NCI-H2107 treated with DMSO at 0.1 percent for 48 hours (cell line): ENCODE data around the gene PAX2.
"Not testable (repeated sequence)": the region's sequence is repeated elsewhere in the genome, so short reads cannot be mapped to it uniquely, and the experiment has no call there.

ENCODE experiments used
- DNase-seq: peaks from one replicate; lab custom pipeline; 2025; ENCODE audit not compliant: unreplicated experiment; lab: John Stamatoyannopoulos, UW

Gene PAX2

DNA sequence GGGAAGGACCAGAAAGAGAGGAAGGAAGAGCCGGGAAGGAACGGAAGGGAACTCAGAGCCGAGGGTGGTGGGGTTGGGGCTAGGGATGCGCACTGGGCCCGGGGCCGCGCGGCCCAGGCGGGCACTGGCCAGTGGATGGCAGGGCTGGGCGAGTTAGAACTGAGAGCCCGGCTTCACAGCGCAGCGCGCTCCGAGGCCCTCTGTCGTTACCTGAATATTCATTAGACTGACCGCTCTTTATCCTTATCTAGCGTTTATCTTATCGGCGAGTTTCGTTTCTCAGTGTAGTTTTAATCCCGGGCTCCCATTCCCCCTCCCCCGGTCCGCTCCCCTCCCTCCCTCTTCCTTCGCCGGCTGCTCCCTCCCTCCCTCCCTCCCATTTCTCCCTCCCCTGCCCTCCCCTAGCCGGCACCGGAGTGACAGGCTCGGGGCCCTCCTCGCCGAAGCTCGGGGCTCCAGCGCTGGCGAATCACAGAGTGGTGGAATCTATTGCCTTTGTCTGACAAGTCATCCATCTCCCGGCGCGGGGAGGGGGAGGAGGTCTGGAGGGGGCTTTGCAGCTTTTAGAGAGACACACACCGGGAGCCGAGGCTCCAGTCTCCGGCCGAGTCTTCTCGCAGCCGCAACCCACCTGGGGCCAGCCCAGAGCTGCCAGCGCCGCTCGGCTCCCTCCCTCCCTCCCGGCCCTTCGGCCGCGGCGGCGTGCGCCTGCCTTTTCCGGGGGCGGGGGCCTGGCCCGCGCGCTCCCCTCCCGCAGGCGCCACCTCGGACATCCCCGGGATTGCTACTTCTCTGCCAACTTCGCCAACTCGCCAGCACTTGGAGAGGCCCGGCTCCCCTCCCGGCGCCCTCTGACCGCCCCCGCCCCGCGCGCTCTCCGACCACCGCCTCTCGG, at the start of gene PAX2:
Gene PAX2 (plus strand): TSS at position 596 of the 895 bp plus-strand sequence. CDS start 679 bp downstream, outside the sequence.
- DNase-seq, result no peak

- DNase-seq, result no peak
Observed at GRCh38 chr10:100696477-100696901, 48.9 kb upstream of the PAX2 start.

- no peak for DNase-seq
Observed at GRCh38 chr10:100697070-100697469, 48.3 kb upstream of the PAX2 start.

DNA sequence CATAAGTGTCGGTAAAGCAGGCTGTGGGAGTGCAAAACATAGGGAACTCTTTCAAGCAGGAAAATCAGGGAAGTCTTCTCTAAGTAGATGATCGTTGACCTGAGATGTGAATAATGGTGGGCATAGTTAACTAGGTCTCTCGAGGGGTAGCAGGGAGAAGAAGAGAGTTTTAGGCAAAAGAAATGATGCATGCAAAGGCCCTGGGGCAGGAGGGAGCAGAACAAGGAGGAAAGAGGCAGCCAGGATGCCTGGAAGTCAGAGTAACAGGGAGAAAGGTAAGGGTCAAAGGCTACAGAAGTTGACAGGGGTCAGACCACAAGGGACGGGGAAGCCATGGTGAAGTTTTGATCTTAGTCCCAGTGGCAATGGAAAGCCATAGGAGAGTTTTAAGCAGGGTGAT, 47.8 kb upstream of the PAX2 start:
- DNase-seq, result no peak

- not testable (repeated sequence) for DNase-seq
Observed at GRCh38 chr10:100701704-100702103, 43.7 kb upstream of the PAX2 start.

- no peak for DNase-seq
Observed at GRCh38 chr10:100705139-100705538, 40.2 kb upstream of the PAX2 start.

DNA sequence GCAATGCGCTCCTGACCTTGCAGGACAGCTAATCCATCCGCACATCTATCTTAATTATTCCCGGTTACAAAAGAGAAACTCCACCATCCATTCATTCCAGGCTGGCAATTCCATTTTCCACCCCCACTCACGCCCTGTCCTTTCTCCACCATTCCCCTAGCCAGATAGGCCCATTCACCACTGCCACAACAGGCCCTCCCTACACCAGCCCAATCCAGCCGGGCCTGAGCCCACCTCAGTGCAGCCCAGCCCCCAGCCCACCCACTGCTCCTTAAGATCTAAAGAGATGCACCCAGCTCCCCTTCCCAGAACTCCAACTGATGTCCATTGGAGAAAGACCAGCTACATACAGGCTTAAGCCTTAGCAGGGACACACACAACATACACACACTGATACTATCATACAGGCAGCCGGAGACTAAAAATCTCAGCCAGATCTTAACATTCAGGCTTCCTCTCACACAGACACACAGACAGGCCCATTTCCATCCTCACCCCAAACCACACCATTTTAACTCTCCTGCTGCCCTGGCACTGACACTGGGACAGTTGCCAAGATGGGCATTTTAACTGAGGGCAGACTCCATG, 38.0 kb upstream of the PAX2 start:
- DNase-seq, result no peak

DNA sequence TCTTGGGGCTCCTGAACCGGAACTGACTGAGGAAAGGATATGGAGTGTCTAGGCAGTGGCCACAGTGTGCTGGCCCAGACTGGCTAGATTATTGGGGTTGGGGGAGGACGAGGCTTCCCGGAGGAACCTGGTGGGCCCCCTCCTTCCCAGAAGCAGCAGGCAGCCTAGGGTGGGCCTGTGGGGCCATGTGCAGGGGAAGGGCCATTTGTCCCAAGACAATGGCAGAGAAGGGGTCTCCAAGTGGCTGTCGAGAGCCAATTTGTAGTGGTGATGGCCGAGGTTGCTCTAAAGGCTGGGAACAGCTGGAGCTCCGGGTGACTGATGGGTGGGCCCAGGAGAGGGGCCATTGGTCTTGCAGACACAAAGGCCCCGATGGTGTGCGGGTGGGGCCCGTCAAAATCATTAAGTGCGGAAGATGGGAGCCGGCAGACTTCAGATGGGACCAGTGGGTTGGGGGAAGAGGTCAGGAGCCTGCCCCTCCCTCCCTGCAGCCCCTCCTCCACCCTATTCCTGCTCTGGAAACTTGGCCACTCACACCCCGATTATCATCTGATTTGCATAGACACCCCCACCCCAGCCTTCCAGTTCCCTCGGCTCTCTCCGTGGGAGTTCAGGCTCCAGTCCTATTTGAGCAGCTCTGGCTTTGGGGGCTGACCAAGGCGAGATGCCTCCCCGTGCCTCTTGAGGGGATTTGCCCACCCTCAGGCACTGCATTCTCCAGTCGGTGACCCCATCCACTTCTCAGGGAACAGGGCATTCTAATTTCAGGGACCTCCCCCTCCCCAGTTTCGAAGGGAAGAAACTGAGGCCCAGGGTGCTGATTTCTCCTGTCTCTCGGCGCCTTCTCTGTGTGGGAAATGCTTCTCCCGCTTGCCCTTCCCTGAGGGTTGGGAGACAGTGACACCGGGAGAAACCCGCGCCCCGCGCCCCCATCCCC, 36.0 kb upstream of the PAX2 start:
- no peak for DNase-seq

DNA sequence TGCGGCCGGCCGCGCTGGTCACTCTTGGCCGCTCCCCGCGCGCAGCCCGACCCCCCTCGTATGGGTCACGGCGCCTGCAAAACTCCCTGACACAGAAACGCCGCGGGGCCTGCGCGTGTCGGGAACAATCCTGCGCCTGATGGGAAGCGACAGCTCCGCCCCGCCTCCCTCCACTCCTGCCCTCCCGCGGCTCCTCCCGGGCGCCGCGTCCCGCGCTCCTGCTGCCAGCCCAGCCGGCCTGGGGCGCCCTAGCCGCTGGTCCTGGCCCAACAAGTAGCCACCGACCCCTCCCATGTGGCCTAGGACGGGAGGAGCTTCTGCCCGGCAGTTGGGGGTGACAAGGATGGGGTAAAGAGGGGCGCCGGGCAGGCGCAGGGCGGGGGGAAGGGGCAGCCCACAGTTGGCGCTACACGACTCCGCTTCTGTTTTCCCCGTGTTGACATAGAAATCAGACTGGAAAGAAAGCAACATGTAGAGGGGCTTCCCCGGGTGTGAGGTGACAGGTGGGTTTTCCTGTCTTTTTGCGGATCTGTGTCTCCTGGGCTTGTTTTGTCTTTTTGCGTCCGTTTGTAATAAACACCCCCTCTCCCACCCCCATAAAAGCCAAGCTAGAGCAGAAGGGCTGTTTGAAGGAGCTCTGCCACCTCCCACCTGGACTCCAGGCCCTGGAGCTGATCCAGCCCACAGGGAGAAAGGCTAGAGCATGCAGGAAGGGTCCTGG, 35.1 kb upstream of the PAX2 start:
- DNase-seq, result no peak

DNA sequence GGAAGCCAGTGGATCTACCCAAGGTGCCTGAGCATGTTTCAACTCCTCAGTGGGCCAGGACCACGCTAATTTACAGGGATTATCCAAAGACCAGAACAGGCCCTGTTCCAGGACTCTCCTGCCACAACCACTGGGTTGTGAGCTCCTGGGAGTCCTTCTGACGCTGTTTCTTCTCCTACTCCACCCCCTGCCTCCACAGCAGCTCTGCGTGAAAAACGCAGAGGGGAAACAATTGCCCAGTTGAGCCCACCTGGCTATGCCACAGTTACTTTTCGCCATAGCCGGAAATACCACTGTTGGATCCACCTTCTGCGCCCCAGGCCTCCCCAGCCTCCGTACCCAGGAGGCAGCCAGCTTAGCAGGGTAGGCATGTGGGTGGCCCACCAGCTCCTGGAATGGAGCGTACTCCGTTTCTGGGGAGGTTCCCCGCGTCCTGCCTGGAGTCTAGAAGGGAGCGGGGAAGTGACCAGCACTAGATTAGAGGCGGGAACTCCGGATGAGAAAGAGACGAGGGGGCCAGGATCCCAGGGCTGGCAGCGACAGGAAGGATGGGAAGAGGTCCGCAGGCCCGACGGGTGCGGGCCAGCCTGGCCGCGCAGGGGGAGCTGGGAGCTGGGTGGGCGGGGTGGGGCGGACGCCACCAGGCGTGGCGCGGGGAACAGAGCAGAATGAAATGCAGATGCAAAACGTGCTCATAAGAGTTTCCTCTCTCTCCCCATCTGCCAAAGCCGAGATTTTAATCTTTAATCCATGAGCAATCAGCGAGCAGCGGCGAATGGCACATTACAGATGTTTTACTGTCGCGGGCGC, 32.1 kb upstream of the PAX2 start:
- no peak for DNase-seq

- DNase-seq, result no peak
Observed at GRCh38 chr10:100713859-100714565, 31.4 kb upstream of the PAX2 start.

DNA sequence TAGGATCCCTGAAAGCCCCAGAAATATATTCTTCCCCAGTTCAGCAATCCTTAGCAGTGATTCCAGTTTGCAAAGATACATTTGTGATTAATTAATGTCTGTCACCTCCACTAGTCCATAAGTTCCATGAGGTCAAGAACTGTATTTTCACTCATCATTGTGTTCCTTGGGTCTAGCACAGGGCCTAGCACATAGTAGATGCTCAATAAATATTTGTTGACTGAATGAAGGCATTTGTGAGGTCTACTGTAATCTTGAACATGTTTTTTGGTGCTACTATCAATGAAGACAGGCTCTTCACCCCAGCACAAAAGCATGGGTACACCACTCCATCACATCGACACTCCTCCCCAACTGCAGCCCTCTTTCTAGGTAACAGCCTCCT, 30.8 kb upstream of the PAX2 start:
- no peak for DNase-seq

DNA sequence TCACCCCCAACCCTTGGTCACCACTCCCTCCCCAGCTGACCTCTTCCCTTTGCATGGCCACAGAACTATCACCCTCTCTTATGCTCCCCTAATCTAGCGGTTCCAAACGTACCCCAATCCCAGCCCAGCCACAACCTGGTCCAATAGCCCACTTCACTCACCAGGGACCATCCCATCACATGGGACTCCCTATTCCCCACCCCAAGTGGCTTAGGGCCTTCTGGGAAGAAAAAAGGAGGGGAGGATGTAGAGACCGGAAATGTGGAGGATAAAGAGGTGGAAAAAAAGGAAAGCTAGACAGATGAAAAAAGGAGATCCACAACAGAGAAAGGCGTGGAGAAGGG, 30.3 kb upstream of the PAX2 start:
- no peak for DNase-seq

- DNase-seq, result no peak
Observed at GRCh38 chr10:100715445-100716385, 29.7 kb upstream of the PAX2 start.

- DNase-seq, result no peak
Observed at GRCh38 chr10:100717166-100717565, 28.2 kb upstream of the PAX2 start.

GRCh38 chr10:100718197-100718742, 27.1 kb upstream of the PAX2 start:
- DNase-seq, result no peak

- no peak for DNase-seq
Observed at GRCh38 chr10:100723180-100723579, 22.2 kb upstream of the PAX2 start.
